Measurements from ENCODE around the gene ZNF486. TPM values are rescaled to one million over a fixed set of nuclear protein-coding genes. Genes with fewer than 3 reads are reported as not detected.
"Not testable (repeated sequence)": the region's sequence is repeated elsewhere in the genome, so short reads cannot be mapped to it uniquely, and the experiment has no call there.

The ZNF486 gene
- 10 to 100 TPM; 16.1 to 18.1 TPM for total RNA-seq

GRCh38 chr19:20167020-20167644 is at the start of gene ZNF486:
Gene ZNF486, plus strand, starts transcription at chr19:20167214. Its CDS starts 117 bp downstream, at chr19:20167331.
- peaks cover 60% of the 10 kb centered on the region for H3K36me3 Mint-ChIP-seq (ENCODE audit: low read depth)
- POLR2A ChIA-PET = interaction anchor here (0.5 to 1.4 kb wide), 14 partner anchors 16 to 1535 kb away, joined by 3 to 7 read pairs (median 4); partner anchors contain the start of genes ZNF429, ZNF506, ZNF682 and ZNF90
- DNase-seq = peak; percentile 97
- CTCF ChIA-PET = interaction anchor here (0.6 to 1.6 kb wide), 3 partner anchors 170 to 826 kb away, joined by 3 to 8 read pairs (median 3); no protein-coding TSS in a partner anchor
- H3K9me3 Mint-ChIP-seq (ENCODE audit: low read depth) = peaks cover 14% of the 10 kb centered on the region
- H3K27ac Mint-ChIP-seq = peak within 1 kb of the TSS; percentile 97
- H3K4me1 Mint-ChIP-seq = peaks cover 34% of the 10 kb centered on the region
- no peaks in the 10 kb centered on the region for H3K27me3 Mint-ChIP-seq
- intact Hi-C loops (cut with DNase I, micrococcal nuclease) = loop anchor here (1.0 to 2.0 kb wide), 8 partner anchors 71 to 853 kb away; partner anchors contain the start of genes ZNF430 (in 1 of the 2), ZNF682 (in 1 of the 2) and ZNF93 (in 1 of the 2)
- peak; percentile 99 for ATAC-seq
- H3K4me3 Mint-ChIP-seq = peak within 1 kb of the TSS; percentile 99

- H3K4me1 Mint-ChIP-seq, DNase-seq, H3K27me3 Mint-ChIP-seq, POLR2A ChIA-PET, H3K4me3 Mint-ChIP-seq, ATAC-seq, H3K27ac Mint-ChIP-seq, CTCF ChIA-PET: not testable (repeated sequence)
- intact Hi-C loops (cut with DNase I, micrococcal nuclease) = loop anchor here in 1 of 2 experiments (10.0 kb wide), 1 partner anchor 403 kb away; no protein-coding TSS in a partner anchor
- Mint-ChIP-seq H3K9me3 (ENCODE audit: low read depth) (peaks cover 46% of the 10 kb centered on the region), H3K36me3 (ENCODE audit: low read depth) (peaks cover 65% of the 10 kb centered on the region)
Measured at GRCh38 chr19:20118064-20118839, 48.8 kb upstream of the ZNF486 start.

DNA sequence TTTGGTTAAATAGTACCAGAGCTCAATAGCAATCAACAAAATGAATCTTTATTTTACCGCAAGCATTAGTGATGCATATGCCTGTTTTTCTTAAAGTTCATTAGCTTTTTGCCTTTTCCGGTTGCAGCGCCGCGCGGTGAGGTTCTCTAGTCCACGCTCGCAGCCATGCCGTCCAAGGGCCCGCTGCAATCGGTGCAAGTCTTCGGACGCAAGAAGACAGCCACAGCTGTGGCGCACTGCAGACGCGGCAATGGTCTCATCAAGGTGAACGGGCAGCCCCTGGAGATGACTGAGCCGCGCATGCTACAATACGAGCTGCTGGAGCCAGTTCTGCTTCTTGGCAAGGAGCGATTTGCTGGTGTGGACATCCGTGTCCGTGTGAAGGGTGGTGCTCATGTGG is 42.1 kb upstream of the ZNF486 start:
- ATAC-seq (no peak), DNase-seq (no peak)
- Mint-ChIP-seq H3K36me3 (ENCODE audit: low read depth) (peaks cover 64% of the 10 kb centered on the region), H3K9me3 (ENCODE audit: low read depth) (peaks cover 43% of the 10 kb centered on the region), H3K27ac (no peak overlapping the region), H3K4me3 (no peak overlapping the region), H3K27me3 (no peaks in the 10 kb centered on the region), H3K4me1 (no peaks in the 10 kb centered on the region)
- intact Hi-C loops (cut with DNase I, micrococcal nuclease) = no loop called here
- ChIA-PET POLR2A (no interaction called here), CTCF (no interaction called here)

- H3K4me3 Mint-ChIP-seq; POLR2A ChIA-PET; DNase-seq; H3K27me3 Mint-ChIP-seq; H3K4me1 Mint-ChIP-seq; CTCF ChIA-PET; intact Hi-C loops (cut with DNase I, micrococcal nuclease); ATAC-seq; H3K27ac Mint-ChIP-seq: not testable (repeated sequence)
- Mint-ChIP-seq H3K9me3 (ENCODE audit: low read depth) (peaks cover 28% of the 10 kb centered on the region), H3K36me3 (ENCODE audit: low read depth) (peaks cover 22% of the 10 kb centered on the region)
Measured at GRCh38 chr19:20132933-20133332, 34.1 kb upstream of the ZNF486 start.

- peaks cover 28% of the 10 kb centered on the region for H3K9me3 Mint-ChIP-seq (ENCODE audit: low read depth)
- H3K4me1 Mint-ChIP-seq; POLR2A ChIA-PET; intact Hi-C loops (cut with DNase I, micrococcal nuclease); CTCF ChIA-PET; H3K27ac Mint-ChIP-seq; ATAC-seq; H3K4me3 Mint-ChIP-seq; H3K27me3 Mint-ChIP-seq; DNase-seq; H3K36me3 Mint-ChIP-seq (ENCODE audit: low read depth): not testable (repeated sequence)
Measured at GRCh38 chr19:20137714-20138113, 29.3 kb upstream of the ZNF486 start.

- H3K27ac Mint-ChIP-seq = no peak overlapping the region
- H3K4me1 Mint-ChIP-seq = no peaks in the 10 kb centered on the region
- intact Hi-C loops (cut with DNase I, micrococcal nuclease) = no loop called here
- CTCF ChIA-PET = no interaction called here
- no peak overlapping the region for H3K4me3 Mint-ChIP-seq
- ATAC-seq (no peak), DNase-seq (no peak)
- H3K9me3 Mint-ChIP-seq (ENCODE audit: low read depth) = no peaks in the 10 kb centered on the region
- no peaks in the 10 kb centered on the region for H3K36me3 Mint-ChIP-seq (ENCODE audit: low read depth)
- no peaks in the 10 kb centered on the region for H3K27me3 Mint-ChIP-seq
- POLR2A ChIA-PET = no interaction called here
Measured at GRCh38 chr19:20151617-20152145, 15.3 kb upstream of the ZNF486 start.

GRCh38 chr19:20152506-20152905 is 14.5 kb upstream of the ZNF486 start:
- ATAC-seq; H3K9me3 Mint-ChIP-seq (ENCODE audit: low read depth); H3K36me3 Mint-ChIP-seq (ENCODE audit: low read depth); H3K4me1 Mint-ChIP-seq; POLR2A ChIA-PET; H3K27ac Mint-ChIP-seq; DNase-seq; intact Hi-C loops (cut with DNase I, micrococcal nuclease); H3K4me3 Mint-ChIP-seq; H3K27me3 Mint-ChIP-seq; CTCF ChIA-PET: not testable (repeated sequence)

GRCh38 chr19:20153281-20153680 is 13.7 kb upstream of the ZNF486 start:
- Mint-ChIP-seq H3K4me1 (no peaks in the 10 kb centered on the region), H3K27ac (no peak overlapping the region), H3K4me3 (no peak overlapping the region), H3K27me3 (no peaks in the 10 kb centered on the region), H3K36me3 (ENCODE audit: low read depth) (no peaks in the 10 kb centered on the region), H3K9me3 (ENCODE audit: low read depth) (no peaks in the 10 kb centered on the region)
- intact Hi-C loops (cut with DNase I, micrococcal nuclease) = no loop called here
- CTCF ChIA-PET = no interaction called here
- DNase-seq = no peak
- POLR2A ChIA-PET = no interaction called here
- no peak for ATAC-seq

DNA sequence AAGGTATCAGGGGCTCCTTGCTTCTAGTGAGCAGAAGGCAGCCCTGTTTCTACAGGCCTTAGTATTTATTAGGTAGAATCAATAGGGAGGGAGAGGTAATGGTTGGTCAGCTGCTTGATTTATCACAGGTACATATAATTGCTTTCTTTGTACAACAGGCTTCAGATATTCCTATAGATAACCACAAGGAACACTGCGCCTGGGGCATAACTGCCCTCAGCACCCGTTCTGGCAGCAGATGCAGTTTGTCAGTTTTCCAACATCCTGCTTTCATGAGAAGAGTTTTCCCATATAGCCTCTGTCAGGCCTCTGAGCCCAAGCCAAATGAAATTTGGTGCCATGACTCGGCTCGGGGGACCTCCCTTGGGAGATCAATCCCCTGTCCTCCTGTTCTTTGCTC is 12.4 kb upstream of the ZNF486 start:
- Mint-ChIP-seq H3K4me1 (no peaks in the 10 kb centered on the region), H3K27ac (no peak overlapping the region), H3K9me3 (ENCODE audit: low read depth) (peaks cover 6% of the 10 kb centered on the region), H3K36me3 (ENCODE audit: low read depth) (no peaks in the 10 kb centered on the region), H3K27me3 (no peaks in the 10 kb centered on the region), H3K4me3 (no peak overlapping the region)
- ChIA-PET CTCF (no interaction called here), POLR2A (no interaction called here)
- DNase-seq (no peak), ATAC-seq (no peak)
- intact Hi-C loops (cut with DNase I, micrococcal nuclease) = no loop called here

DNA sequence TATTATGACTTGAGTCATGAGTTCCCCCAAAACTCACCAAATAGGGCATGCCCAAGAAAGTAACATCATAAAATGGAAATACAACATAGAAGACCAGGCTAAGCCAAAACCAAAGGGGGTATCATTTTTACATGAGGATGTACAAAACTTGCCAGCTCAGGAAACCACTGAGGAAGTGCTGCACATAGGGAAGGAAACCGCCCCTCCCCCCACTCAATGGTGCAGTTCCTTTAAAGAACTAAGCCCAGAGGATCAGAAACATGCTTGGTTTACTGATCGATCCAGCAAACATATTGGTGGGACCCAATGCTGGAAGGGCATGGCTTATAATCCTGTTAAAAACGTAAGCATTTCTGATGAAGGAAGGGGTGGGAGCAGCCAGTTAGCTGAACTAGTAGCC is 4.2 kb upstream of the ZNF486 start:
- Mint-ChIP-seq H3K9me3 (ENCODE audit: low read depth) (peaks cover 16% of the 10 kb centered on the region), H3K4me1 (peaks cover 15% of the 10 kb centered on the region), H3K27me3 (no peaks in the 10 kb centered on the region), H3K4me3 (no peak overlapping the region), H3K36me3 (ENCODE audit: low read depth) (peaks cover 20% of the 10 kb centered on the region), H3K27ac (no peak overlapping the region)
- ChIA-PET POLR2A (no interaction called here), CTCF (interaction anchor here (1.1 kb wide), 1 partner anchor 165 kb away, joined by 3 read pairs; no protein-coding TSS in a partner anchor)
- intact Hi-C loops (cut with DNase I, micrococcal nuclease) = no loop called here
- DNase-seq (peak; percentile 30), ATAC-seq (no peak)

DNA sequence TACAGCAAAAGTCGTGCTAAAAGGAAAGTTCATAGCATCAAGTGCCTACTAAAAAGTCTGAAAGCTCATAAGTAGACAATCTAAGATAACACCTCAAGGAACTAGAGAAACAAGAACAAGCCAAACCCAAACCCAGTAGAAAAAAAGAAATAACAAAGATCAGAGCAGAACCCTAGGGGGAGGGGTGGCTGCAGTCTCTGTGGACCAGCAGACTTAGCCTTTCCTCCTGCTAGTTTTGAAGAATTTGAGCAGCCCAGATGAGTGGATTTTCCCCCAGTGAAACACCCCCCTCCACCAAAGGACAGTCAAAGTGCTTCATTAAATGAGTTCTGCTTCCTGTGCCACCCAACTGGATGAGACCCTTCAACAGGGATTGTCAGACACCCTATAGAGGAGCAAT is 2.6 kb upstream of the ZNF486 start:
- Mint-ChIP-seq H3K36me3 (ENCODE audit: low read depth) (peaks cover 35% of the 10 kb centered on the region), H3K4me1 (peaks cover 21% of the 10 kb centered on the region), H3K9me3 (ENCODE audit: low read depth) (peaks cover 11% of the 10 kb centered on the region), H3K27me3 (no peaks in the 10 kb centered on the region), H3K4me3 (no peak overlapping the region), H3K27ac (no peak overlapping the region)
- ATAC-seq (no peak), DNase-seq (no peak)
- intact Hi-C loops (cut with DNase I, micrococcal nuclease) = no loop called here
- ChIA-PET CTCF (no interaction called here), POLR2A (no interaction called here)

All from activated CD4-positive, alpha-beta T cell treated with anti-CD3 and anti-CD28 coated beads for 36 hours (primary cell).